Body of pancreas (tissue), 4 donors: Measurements from ENCODE around the gene SUGCT.

Source experiments
- POLR2A ChIP-seq, 3 donors: fragments of 450-650 bp; IDR thresholded peaks; one replicate each; pipeline ENCODE4 v1.6.1; 2016; ENCODE audit warnings: antibody characterized with exemption in 3 of 3, mild to moderate bottlenecking in 2 of 3
- TF ChIP-seq, protein P1 (sequence below), 7 experiments: fragments of 450-650 bp in 4 of 7; fragments of 200-600 bp in 3 of 7; sonication (generic) in 3 of 7; IDR thresholded peaks; one replicate each; pipeline ENCODE4 v1.5.1; 2016 to 2019; ENCODE audit warnings: antibody characterized with exemption in 7 of 7

DNA sequence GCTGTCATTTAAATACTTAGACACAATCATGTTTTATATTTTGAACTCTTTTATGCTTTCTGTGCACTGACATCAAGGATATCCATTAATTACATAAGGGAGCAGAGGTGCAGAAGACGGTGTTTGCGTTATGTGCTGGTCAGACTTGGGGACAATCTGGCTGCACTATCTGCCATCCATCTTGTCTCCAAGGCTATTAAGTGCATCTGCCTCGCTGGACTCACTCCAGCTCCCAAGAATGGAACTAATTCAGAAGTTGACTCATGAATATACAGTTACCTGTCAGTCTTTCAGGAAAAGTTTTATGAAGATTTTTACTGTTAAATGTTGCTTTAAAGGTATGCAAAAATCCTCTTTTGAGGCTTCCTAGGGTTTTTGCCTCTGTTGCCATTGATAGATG is 391.0 kb downstream of the SUGCT start:
- TF ChIP-seq, protein P1, sequence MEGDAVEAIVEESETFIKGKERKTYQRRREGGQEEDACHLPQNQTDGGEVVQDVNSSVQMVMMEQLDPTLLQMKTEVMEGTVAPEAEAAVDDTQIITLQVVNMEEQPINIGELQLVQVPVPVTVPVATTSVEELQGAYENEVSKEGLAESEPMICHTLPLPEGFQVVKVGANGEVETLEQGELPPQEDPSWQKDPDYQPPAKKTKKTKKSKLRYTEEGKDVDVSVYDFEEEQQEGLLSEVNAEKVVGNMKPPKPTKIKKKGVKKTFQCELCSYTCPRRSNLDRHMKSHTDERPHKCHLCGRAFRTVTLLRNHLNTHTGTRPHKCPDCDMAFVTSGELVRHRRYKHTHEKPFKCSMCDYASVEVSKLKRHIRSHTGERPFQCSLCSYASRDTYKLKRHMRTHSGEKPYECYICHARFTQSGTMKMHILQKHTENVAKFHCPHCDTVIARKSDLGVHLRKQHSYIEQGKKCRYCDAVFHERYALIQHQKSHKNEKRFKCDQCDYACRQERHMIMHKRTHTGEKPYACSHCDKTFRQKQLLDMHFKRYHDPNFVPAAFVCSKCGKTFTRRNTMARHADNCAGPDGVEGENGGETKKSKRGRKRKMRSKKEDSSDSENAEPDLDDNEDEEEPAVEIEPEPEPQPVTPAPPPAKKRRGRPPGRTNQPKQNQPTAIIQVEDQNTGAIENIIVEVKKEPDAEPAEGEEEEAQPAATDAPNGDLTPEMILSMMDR (IDR thresholded peaks at IDR 0.05), result no peak
- TF ChIP-seq POLR2A (IDR thresholded peaks at IDR 0.05), result no peak
